HEK293T (cell line): ENCODE results near the gene ANKRD34C.

Experiments used
- BHLHE40 ChIP-seq: fragments of 450-650 bp; IDR thresholded peaks from 2 replicates; pipeline ENCODE4 v1.6.1; 2016; ENCODE audit warnings: mild to moderate bottlenecking, moderate library complexity, borderline replicate concordance
- L3MBTL2 ChIP-seq: fragments of 450-650 bp; conservative IDR thresholded peaks from 2 replicates; pipeline ENCODE4 v1.6.1; 2016; ENCODE audit warnings: mild to moderate bottlenecking
- NFRKB ChIP-seq: fragments of 450-650 bp; IDR thresholded peaks from 2 replicates; pipeline ENCODE4 v1.6.1; 2016; ENCODE audit warnings: mild to moderate bottlenecking, moderate library complexity
- SP1 ChIP-seq: fragments of 450-650 bp; IDR thresholded peaks from 2 replicates; pipeline ENCODE4 v1.6.1; 2017
- SUZ12 ChIP-seq: fragments of 450-650 bp; IDR thresholded peaks from 2 replicates; pipeline ENCODE4 v1.6.1; 2016; ENCODE audit warnings: mild to moderate bottlenecking

- TF ChIP-seq BHLHE40 (no peak), SUZ12 (no peak), SP1 (no peak), NFRKB (no peak), L3MBTL2 (no peak)
These were observed 24.7 kb downstream of the ANKRD34C start for GRCh38 chr15:79307251-79307650.
